ENCODE results near the gene PRRT1B.
"Not testable (repeated sequence)": the region's sequence is repeated elsewhere in the genome, so short reads cannot be mapped to it uniquely, and the experiment has no call there.

Gene PRRT1B

GRCh38 chr9:131545003-131545785, at the start of gene PRRT1B:
Gene PRRT1B (plus strand): TSS chr9:131545523. CDS start chr9:131545616, 93 bp downstream.
- DNase-seq (ENCODE audit: low read depth in 2 of 2) = no peak

- no peak for DNase-seq (ENCODE audit: low read depth in 2 of 2)
Observed at GRCh38 chr9:131495785-131496184, 49.5 kb upstream of the PRRT1B start.

GRCh38 chr9:131496844-131497405, 48.4 kb upstream of the PRRT1B start:
- no peak for DNase-seq (ENCODE audit: low read depth in 2 of 2)

GRCh38 chr9:131499254-131499767, 46.0 kb upstream of the PRRT1B start:
- no peak for DNase-seq (ENCODE audit: low read depth in 2 of 2)

GRCh38 chr9:131500377-131500776, 44.9 kb upstream of the PRRT1B start:
- DNase-seq (ENCODE audit: low read depth in 2 of 2) = peak; percentile 72 to 76

- DNase-seq (ENCODE audit: low read depth in 2 of 2) = peak; percentile 49 to 57
Observed at GRCh38 chr9:131500939-131501541, 44.3 kb upstream of the PRRT1B start.

GRCh38 chr9:131502781-131503625, 42.3 kb upstream of the PRRT1B start, which contains the start of gene POMT1:
Gene POMT1 (plus strand): TSS chr9:131502918. CDS start chr9:131504219, 1,301 bp downstream.
- peak; percentile 79 to 81 for DNase-seq (ENCODE audit: low read depth in 2 of 2)

- peak; percentile 75 to 77 for DNase-seq (ENCODE audit: low read depth in 2 of 2)
Observed at GRCh38 chr9:131503626-131504465, 41.5 kb upstream of the PRRT1B start.

GRCh38 chr9:131505012-131505411, 40.3 kb upstream of the PRRT1B start:
- DNase-seq (ENCODE audit: low read depth in 2 of 2) = no peak

GRCh38 chr9:131511416-131511815, 33.9 kb upstream of the PRRT1B start:
- no peak for DNase-seq (ENCODE audit: low read depth in 2 of 2)

- DNase-seq (ENCODE audit: low read depth in 2 of 2) = no peak
Observed at GRCh38 chr9:131511880-131512279, 33.4 kb upstream of the PRRT1B start.

- no peak for DNase-seq (ENCODE audit: low read depth in 2 of 2)
Observed at GRCh38 chr9:131513177-131513576, 32.1 kb upstream of the PRRT1B start.

- DNase-seq (ENCODE audit: low read depth in 2 of 2) = not testable (repeated sequence)
Observed at GRCh38 chr9:131515559-131516031, 29.7 kb upstream of the PRRT1B start.

GRCh38 chr9:131516100-131516499, 29.2 kb upstream of the PRRT1B start:
- DNase-seq (ENCODE audit: low read depth in 2 of 2) = no peak

GRCh38 chr9:131516930-131517329, 28.4 kb upstream of the PRRT1B start:
- DNase-seq (ENCODE audit: low read depth in 2 of 2) = no peak

- DNase-seq (ENCODE audit: low read depth in 2 of 2) = no peak
Observed at GRCh38 chr9:131517761-131518190, 27.5 kb upstream of the PRRT1B start.

GRCh38 chr9:131518553-131518952, 26.8 kb upstream of the PRRT1B start:
- no peak for DNase-seq (ENCODE audit: low read depth in 2 of 2)

GRCh38 chr9:131520503-131520902, 24.8 kb upstream of the PRRT1B start:
- no peak for DNase-seq (ENCODE audit: low read depth in 2 of 2)

GRCh38 chr9:131521203-131521602, 24.1 kb upstream of the PRRT1B start:
- no peak for DNase-seq (ENCODE audit: low read depth in 2 of 2)

- DNase-seq (ENCODE audit: low read depth in 2 of 2) = no peak
Observed at GRCh38 chr9:131521822-131522221, 23.5 kb upstream of the PRRT1B start.

Measured in stimulated activated CD4-positive, alpha-beta T cell treated with anti-CD3 and anti-CD28 coated beads, Interleukin-15, amount 100 ng/mL, for 48 hours (primary cell).